Mammary epithelial cell (primary cell): ENCODE results near the gene PDE8B.

Experiments used
- EZH2 ChIP-seq: IDR thresholded peaks from 2 replicates; pipeline ENCODE4 v1.6.1; 2012; ENCODE audit warnings: low read length, inconsistent platforms, borderline replicate concordance
- TF ChIP-seq, protein P1 (sequence below), 2 donors: IDR thresholded peaks in 1 of 2; conservative IDR thresholded peaks in 1 of 2; 2 replicates each; pipeline ENCODE4 v1.5.1; 2011 to 2012; ENCODE audit warnings: inconsistent platforms in 2 of 2, low read length in 2 of 2, mild to moderate bottlenecking in 2 of 2, control low read depth in 1 of 2, low read depth in 1 of 2; ENCODE audit not compliant: insufficient read depth in 1 of 2; ENCODE audit errors: extremely low read depth in 1 of 2

GRCh38 chr5:77390795-77391194 lies 180.3 kb downstream of the PDE8B start:
- TF ChIP-seq, protein P1, sequence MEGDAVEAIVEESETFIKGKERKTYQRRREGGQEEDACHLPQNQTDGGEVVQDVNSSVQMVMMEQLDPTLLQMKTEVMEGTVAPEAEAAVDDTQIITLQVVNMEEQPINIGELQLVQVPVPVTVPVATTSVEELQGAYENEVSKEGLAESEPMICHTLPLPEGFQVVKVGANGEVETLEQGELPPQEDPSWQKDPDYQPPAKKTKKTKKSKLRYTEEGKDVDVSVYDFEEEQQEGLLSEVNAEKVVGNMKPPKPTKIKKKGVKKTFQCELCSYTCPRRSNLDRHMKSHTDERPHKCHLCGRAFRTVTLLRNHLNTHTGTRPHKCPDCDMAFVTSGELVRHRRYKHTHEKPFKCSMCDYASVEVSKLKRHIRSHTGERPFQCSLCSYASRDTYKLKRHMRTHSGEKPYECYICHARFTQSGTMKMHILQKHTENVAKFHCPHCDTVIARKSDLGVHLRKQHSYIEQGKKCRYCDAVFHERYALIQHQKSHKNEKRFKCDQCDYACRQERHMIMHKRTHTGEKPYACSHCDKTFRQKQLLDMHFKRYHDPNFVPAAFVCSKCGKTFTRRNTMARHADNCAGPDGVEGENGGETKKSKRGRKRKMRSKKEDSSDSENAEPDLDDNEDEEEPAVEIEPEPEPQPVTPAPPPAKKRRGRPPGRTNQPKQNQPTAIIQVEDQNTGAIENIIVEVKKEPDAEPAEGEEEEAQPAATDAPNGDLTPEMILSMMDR (conservative IDR thresholded peaks at IDR 0.05 in 1 of 2, IDR thresholded peaks at IDR 0.05 in 1 of 2; ENCODE audit: extremely low read depth in 1 of 2, insufficient read depth in 1 of 2, low read depth in 1 of 2, low read length in 2 of 2): no peak
- TF ChIP-seq EZH2: no peak
